GM12872 (cell line): ENCODE measurements around the gene NUAK1.

ENCODE experiments used
- TF ChIP-seq, protein P1 (sequence below): IDR thresholded peaks from 3 replicates; pipeline ENCODE4 v1.5.1; 2011; ENCODE audit warnings: low read depth, mild to moderate bottlenecking, low read length, moderate library complexity; ENCODE audit not compliant: insufficient read depth

NUAK1 gene

DNA sequence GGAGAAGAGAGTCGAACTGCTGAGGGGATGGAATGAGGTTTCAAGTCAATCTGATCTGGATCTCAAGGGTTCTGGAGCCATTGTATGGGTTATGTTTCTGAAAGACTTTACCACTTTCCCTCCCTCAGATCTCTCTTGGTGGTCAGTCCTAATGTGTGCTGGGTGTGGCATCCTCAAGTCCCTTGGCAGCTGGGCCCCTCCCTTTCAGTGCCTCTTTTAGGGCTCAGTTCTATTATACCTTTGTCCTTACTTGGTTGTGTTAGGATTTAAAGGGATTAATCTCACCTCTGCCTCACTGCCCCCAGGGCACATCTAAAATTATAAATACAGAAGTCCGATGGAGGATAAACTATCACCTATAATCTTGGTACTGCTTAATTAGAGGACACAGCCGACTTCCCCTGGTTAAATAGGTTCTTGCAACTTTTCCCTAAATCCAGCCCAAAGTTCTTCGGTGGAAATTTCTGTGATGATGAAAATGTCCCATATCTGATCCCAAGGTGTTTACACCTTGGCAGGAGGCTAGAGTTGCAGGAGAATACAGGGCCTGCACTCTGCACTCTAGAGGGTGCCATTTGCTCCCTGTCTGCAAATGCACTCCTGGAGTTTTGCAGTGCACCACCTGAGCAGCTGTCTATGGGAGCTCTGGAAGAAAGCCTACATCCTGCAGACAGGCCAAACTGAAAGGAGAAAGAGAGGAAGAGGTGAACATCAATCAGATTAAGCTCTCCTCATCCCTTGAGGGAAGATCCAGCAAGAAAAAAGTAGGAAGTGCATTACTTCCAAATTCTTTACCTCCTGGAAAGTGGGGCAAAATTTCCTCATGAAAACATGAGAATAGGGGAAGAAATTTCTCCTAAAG, 106.8 kb downstream of the NUAK1 start:
- TF ChIP-seq, protein P1, sequence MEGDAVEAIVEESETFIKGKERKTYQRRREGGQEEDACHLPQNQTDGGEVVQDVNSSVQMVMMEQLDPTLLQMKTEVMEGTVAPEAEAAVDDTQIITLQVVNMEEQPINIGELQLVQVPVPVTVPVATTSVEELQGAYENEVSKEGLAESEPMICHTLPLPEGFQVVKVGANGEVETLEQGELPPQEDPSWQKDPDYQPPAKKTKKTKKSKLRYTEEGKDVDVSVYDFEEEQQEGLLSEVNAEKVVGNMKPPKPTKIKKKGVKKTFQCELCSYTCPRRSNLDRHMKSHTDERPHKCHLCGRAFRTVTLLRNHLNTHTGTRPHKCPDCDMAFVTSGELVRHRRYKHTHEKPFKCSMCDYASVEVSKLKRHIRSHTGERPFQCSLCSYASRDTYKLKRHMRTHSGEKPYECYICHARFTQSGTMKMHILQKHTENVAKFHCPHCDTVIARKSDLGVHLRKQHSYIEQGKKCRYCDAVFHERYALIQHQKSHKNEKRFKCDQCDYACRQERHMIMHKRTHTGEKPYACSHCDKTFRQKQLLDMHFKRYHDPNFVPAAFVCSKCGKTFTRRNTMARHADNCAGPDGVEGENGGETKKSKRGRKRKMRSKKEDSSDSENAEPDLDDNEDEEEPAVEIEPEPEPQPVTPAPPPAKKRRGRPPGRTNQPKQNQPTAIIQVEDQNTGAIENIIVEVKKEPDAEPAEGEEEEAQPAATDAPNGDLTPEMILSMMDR, result no peak

DNA sequence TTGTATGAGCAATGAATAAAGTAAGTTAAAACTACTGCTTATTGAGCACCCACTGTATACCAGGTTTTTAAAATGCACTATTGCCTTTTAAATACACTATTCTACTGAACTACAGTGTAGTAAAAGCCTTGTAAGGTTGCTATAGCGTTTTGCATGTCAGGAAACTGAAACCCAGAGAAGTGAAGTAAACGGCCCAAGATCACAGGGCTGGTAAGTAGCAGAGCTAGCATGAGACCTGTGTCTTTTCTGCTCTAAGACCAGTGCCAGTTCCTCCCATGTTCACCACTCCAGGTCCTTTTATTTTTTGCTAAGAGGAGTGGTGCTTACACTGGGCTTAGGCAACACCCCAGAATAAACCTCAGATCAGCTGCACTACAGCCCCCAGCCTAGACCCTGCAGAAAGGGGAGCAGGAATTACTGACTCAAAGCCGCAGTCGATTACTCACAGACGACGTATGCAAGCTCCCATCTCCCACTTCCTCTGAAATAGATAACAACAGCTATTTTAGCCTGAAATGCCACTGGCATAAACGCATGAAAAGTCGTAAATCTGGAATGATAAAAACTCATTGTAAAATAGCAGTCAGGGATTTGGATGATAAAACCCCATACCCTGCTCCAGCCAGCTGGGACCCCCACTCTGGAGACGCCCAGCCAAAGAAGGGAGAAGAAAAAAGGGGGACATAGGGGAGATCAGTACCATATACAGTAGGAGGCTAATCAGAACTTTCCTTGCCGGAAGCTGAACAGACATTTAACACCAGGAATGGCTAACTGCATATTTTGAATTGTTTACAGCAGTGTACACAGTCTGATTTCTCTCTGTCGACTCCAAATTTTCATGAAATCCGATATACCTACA, 108.3 kb downstream of the NUAK1 start:
- TF ChIP-seq, protein P1, result no peak

DNA sequence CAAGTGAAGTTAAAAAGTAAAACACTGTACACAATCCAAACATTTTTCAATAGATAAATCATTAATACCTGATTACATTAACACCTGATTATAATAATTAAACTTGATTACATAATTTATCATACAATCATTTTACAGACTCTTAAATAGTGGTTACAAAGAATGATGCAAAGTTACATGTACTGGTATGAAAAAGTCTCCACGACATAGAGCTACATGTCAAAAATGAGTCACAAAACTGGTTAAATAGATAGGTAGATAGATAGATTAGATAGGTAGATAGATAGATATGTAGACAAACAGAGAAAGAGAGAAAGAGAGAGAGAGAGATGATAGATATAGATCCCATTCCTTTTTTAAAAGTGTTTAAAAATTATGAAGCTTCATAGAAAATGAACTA, 109.2 kb downstream of the NUAK1 start:
- TF ChIP-seq, protein P1, result no peak

DNA sequence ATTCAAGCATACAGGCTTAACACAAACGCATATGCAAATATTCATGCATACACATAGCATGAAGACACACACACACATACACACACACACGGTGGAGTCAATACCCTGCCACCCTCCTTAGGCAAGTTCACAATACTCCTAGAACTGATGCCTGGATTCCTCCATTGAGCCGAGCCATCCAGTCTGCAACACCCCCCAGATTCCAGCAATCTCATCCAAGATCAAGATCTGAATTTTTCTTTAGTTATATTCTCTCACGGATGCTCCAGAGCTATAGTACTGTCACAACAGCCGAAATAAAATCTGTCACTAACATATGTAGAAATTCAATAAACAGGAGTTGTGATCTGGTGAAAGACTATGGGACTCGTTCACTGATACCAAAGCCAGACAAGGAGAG, 110.8 kb downstream of the NUAK1 start:
- TF ChIP-seq, protein P1, result no peak

DNA sequence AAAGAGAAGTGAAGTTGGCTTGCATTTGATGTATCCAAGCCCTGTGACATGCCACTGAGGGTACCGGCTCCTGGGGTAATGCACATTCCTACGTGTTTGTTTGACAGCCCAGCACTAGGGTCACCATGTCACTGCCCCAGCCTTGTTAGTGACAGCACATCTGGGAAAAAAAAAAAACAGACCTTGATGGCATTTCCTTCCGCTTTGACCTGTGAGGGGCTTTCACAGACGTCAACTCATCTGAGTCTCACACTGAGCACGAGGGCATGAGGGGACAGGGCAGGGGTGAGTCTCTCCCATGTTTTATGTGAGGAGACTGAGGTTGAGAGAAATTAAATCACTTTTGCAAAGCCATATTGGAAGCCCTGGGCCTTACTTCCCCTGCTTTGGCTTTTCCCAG, 111.5 kb downstream of the NUAK1 start:
- TF ChIP-seq, protein P1, result no peak

DNA sequence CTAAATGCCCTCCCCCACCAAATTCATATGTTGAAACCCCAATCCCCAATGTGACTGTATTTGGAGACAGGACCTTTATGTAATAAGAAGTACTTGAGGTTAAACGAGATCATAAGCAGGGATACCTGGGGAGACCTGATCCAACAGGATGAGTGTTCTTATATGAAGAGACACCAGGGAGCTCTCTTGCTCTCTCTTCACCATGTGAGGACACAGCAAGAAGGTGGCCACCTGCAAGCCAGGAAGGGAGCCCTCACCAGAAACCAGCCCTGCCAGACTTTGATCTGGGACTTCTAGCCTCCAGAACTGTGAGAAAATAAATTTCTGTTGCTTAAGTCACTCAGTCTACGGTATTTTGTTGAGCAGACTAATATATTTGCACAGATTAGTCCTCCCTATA, 113.6 kb downstream of the NUAK1 start:
- TF ChIP-seq, protein P1, result no peak

DNA sequence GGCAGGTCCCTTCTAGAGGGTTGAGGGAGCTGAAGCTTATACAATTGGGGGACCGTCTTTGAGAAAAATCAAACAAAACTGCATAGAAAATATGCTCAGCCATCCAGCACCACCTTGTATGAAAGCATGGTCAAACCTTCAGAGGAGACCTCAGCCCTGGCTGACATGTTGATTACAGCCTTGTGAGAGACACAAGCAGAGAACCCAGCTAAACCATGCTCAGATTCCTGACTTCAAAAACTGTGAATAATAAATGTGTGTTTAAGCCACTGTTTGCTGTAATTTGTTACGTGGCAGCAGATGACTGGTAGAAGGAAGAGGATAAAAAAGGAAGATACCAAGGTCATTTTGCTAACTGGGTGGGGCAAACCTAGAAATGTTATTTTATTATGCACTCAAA, 115.7 kb downstream of the NUAK1 start:
- TF ChIP-seq, protein P1, result no peak
